SKM-1 treated with dmso at 0.1 percent for 144 hours (cell line): ENCODE measurements around the gene SLX1A.
"Not testable (repeated sequence)": the region's sequence is repeated elsewhere in the genome, so short reads cannot be mapped to it uniquely, and the experiment has no call there.

Source experiments
- DNase-seq: peaks from one replicate; lab custom pipeline; 2025; ENCODE audit not compliant: unreplicated experiment; lab: John Stamatoyannopoulos, UW

SLX1A gene

GRCh38 chr16:30217082-30217481, 23.4 kb downstream of the SLX1A start:
- not testable (repeated sequence) for DNase-seq
